ENCODE data around the gene KLHL28.

DNA sequence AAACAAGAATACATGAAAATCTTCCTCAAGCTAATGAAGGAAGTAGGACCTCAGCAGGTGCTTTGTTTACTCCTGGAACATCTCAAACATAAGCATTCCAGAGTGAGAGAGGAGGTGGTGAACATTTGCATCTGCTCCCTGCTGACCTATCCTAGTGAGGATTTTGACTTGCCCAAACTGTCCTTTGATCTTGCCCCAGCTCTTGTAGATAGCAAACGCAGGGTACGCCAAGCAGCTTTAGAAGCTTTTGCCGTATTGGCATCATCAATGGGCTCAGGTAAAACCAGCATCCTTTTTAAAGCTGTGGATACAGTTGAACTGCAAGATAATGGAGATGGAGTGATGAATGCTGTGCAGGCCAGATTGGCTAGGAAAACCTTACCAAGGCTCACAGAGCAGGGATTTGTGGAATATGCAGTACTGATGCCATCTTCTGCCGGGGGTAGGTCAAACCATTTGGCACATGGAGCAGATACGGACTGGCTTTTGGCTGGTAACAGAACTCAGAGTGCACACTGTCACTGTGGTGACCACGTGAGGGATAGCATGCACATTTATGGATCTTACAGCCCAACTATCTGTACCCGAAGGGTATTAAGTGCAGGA lies 2.1 kb upstream of the KLHL28 start:
- TF ChIP-seq, protein P1, sequence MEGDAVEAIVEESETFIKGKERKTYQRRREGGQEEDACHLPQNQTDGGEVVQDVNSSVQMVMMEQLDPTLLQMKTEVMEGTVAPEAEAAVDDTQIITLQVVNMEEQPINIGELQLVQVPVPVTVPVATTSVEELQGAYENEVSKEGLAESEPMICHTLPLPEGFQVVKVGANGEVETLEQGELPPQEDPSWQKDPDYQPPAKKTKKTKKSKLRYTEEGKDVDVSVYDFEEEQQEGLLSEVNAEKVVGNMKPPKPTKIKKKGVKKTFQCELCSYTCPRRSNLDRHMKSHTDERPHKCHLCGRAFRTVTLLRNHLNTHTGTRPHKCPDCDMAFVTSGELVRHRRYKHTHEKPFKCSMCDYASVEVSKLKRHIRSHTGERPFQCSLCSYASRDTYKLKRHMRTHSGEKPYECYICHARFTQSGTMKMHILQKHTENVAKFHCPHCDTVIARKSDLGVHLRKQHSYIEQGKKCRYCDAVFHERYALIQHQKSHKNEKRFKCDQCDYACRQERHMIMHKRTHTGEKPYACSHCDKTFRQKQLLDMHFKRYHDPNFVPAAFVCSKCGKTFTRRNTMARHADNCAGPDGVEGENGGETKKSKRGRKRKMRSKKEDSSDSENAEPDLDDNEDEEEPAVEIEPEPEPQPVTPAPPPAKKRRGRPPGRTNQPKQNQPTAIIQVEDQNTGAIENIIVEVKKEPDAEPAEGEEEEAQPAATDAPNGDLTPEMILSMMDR (IDR thresholded peaks at IDR 0.05): no peak
- no peak for TF ChIP-seq POLR2A (IDR thresholded peaks at IDR 0.05)
